Measurements from ENCODE around the gene GPC2.

Gene GPC2

GRCh38 chr7:100163006-100163531, 14.1 kb downstream of the GPC2 start:
- no peaks in the 10 kb centered on the region; the same call in 1 of the 2 replicates for H3K4me1 ChIP-seq (ENCODE audit: low read length)
- H3K9ac ChIP-seq (ENCODE audit: low read length) = no peak overlapping the region
- no peak overlapping the region for H3K4me2 ChIP-seq (ENCODE audit: low read depth, low read length)

GRCh38 chr7:100160067-100160466, 17.1 kb downstream of the GPC2 start:
- Histone ChIP-seq H3K4me1 (ENCODE audit: low read length) (peaks cover 8% of the 10 kb centered on the region; the same call in 1 of the 2 replicates), H3K27me3 (replicated peaks; ENCODE audit: insufficient read depth, low read length) (peaks cover 30% of the 10 kb centered on the region), H4K20me1 (ENCODE audit: insufficient read depth, low read length) (no peaks in the 10 kb centered on the region), H3F3A (ENCODE audit: insufficient read depth, low read length) (no peaks in the 10 kb centered on the region), H3K9ac (ENCODE audit: low read length) (no peak overlapping the region), H3K9me2 (replicated peaks; ENCODE audit: insufficient read depth, low read length) (no peaks in the 10 kb centered on the region), H2AFZ (ENCODE audit: low read length) (no peak overlapping the region), H3K4me2 (ENCODE audit: low read depth, low read length) (no peak overlapping the region), H3K27ac (ENCODE audit: low read length) (no peak overlapping the region), H3K79me2 (ENCODE audit: low read length) (peaks cover 16% of the 10 kb centered on the region), H3K4me3 (ENCODE audit: low read length) (no peak overlapping the region), H3K36me3 (replicated peaks; ENCODE audit: insufficient read depth, low read length) (no peaks in the 10 kb centered on the region), H3K9me3 (replicated peaks; ENCODE audit: insufficient read depth, low read length) (no peaks in the 10 kb centered on the region)
- DNase-seq = no peak
- TF ChIP-seq CTCF (IDR thresholded peaks at IDR 0.05; ENCODE audit: low read length) = no peak
- no peak for TF ChIP-seq EZH2 (optimal IDR thresholded peaks at IDR 0.05; ENCODE audit: low read depth, low read length)
- TF ChIP-seq EZH2phosphoT487 (IDR thresholded peaks at IDR 0.05; ENCODE audit: low read length) = no peak

More at GRCh38 chr7:100163006-100163531, 14.1 kb downstream of the GPC2 start:
- Histone ChIP-seq H3K9me2 (replicated peaks; ENCODE audit: insufficient read depth, low read length) (no peaks in the 10 kb centered on the region), H3K9me3 (replicated peaks; ENCODE audit: insufficient read depth, low read length) (no peaks in the 10 kb centered on the region), H4K20me1 (ENCODE audit: insufficient read depth, low read length) (no peaks in the 10 kb centered on the region), H3K79me2 (ENCODE audit: low read length) (peaks cover 4% of the 10 kb centered on the region; the same call in 1 of the 2 replicates), H3F3A (ENCODE audit: insufficient read depth, low read length) (no peaks in the 10 kb centered on the region), H3K4me3 (ENCODE audit: low read length) (no peak overlapping the region), H3K36me3 (replicated peaks; ENCODE audit: insufficient read depth, low read length) (no peaks in the 10 kb centered on the region), H3K27me3 (replicated peaks; ENCODE audit: insufficient read depth, low read length) (peaks cover 59% of the 10 kb centered on the region), H2AFZ (ENCODE audit: low read length) (no peak overlapping the region), H3K27ac (ENCODE audit: low read length) (no peak overlapping the region)
- no peak for TF ChIP-seq CTCF (IDR thresholded peaks at IDR 0.05; ENCODE audit: low read length)
- no peak for TF ChIP-seq EZH2 (optimal IDR thresholded peaks at IDR 0.05; ENCODE audit: low read depth, low read length)
- no peak for TF ChIP-seq EZH2phosphoT487 (IDR thresholded peaks at IDR 0.05; ENCODE audit: low read length)
- no peak for DNase-seq

GRCh38 chr7:100159099-100159623, 18.0 kb downstream of the GPC2 start:
- H3K27ac ChIP-seq (ENCODE audit: low read length) = no peak overlapping the region
- peak overlapping the region; percentile 89 for H2AFZ ChIP-seq (ENCODE audit: low read length)
- peaks cover 8% of the 10 kb centered on the region; the same call in 1 of the 2 replicates for H3K4me1 ChIP-seq (ENCODE audit: low read length)
- no peaks in the 10 kb centered on the region; the same call in 1 of the 2 replicates for H3F3A ChIP-seq (ENCODE audit: insufficient read depth, low read length)
- no peaks in the 10 kb centered on the region for H3K9me2 ChIP-seq (replicated peaks; ENCODE audit: insufficient read depth, low read length)
- no peak for DNase-seq
- no peaks in the 10 kb centered on the region for H4K20me1 ChIP-seq (ENCODE audit: insufficient read depth, low read length)
- peaks cover 26% of the 10 kb centered on the region for H3K27me3 ChIP-seq (replicated peaks; ENCODE audit: insufficient read depth, low read length)
- H3K79me2 ChIP-seq (ENCODE audit: low read length) = peaks cover 22% of the 10 kb centered on the region
- peak overlapping the region; percentile 70; the same call in 1 of the 2 replicates for H3K4me2 ChIP-seq (ENCODE audit: low read depth, low read length)
- peak overlapping the region; percentile 86; the same call in 1 of the 2 replicates for H3K9ac ChIP-seq (ENCODE audit: low read length)
- H3K36me3 ChIP-seq (replicated peaks; ENCODE audit: insufficient read depth, low read length) = no peaks in the 10 kb centered on the region
- H3K4me3 ChIP-seq (ENCODE audit: low read length) = peak overlapping the region; percentile 87
- H3K9me3 ChIP-seq (replicated peaks; ENCODE audit: insufficient read depth, low read length) = no peaks in the 10 kb centered on the region
- TF ChIP-seq EZH2 (optimal IDR thresholded peaks at IDR 0.05; ENCODE audit: low read depth, low read length) (no peak), CTCF (IDR thresholded peaks at IDR 0.05; ENCODE audit: low read length) (no peak), EZH2phosphoT487 (IDR thresholded peaks at IDR 0.05; ENCODE audit: low read length) (no peak)
